ENCODE measurements around the gene SPG11.
A peak's percentile ranks its signal among the peaks of the same experiment; 100 is the strongest.
"Not testable (repeated sequence)": the region's sequence is repeated elsewhere in the genome, so short reads cannot be mapped to it uniquely, and the experiment has no call there.

SPG11 gene

DNA sequence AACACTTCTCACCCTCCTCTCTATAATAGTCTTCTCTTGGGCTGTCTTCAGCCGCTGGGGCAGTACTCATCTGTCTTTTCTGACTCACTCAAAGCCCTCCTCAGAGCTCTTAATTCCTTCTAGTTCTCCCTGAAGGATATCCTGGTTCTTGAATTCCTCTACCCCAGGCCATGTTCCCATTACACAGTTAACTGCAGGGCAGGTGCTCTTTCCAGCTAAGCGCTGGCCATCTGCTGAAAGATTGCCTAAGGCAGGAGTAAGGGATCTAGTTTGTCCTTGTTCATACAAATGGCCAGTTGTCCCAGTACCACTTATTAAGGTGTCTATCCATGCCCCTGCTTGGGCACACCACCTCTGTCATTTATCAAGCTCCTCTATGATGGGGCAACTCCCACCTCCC lies 10.2 kb upstream of the SPG11 start:
- no peak for DNase-seq

DNA sequence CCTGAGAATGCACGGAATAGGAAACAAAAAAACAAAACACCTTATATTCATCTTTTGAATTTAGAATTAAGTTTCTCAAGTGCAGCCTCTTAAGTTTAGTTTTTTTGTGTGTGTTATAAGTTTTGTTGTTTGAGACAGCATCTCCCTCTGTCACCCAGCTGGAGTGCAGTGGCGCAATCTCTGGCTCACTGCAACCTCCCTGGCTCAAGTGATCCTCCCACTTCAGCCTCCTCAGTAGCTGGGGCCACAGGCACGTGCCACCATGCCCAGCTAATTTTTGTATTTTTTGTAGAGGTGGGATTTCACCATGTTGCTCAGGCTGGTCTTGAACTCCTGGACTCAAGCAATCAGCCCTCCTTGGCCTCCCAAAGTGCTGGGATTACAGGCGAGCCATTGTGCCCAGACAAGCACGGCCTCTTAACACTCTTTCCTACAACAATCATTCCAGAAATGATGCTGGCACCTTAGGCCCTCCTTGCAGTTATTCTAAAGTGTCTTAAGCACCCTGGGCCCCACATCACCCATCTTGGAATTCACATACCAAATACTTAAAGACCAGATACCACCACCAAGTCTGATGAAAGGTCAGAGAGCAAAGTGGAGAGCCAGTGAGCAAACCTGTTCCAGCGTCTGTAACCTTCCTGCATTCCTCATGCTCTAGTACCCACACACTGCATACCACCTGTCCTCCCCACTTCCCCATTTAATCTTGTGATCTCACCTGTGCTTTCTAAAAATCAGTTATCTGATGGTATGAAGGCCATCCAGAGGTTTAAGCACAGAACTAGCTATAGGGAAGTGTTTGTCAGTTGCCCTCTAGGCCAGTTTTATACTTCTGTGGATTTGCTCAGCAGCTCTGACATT lies 6.9 kb upstream of the SPG11 start:
- no peak for DNase-seq

DNA sequence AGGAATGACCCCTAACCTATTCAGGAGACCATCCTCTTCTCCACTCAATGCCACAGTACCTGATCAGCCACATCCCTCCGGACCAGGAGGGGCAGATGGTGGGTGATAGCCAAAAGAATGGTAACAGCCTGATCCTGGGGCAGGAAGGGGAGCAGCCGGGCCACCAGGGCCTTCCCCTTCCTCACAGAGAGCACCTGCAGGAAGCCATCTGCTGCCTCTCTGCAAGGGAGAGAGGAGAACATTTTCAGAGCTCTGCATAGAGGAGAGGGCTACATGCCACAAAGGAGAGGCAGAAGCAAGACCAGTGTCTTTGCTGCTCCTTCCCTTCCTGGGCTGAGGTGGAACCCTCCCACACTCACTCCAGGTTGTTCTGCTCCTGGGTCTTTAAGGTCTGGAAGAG lies 5.5 kb upstream of the SPG11 start:
- DNase-seq = no peak

DNA sequence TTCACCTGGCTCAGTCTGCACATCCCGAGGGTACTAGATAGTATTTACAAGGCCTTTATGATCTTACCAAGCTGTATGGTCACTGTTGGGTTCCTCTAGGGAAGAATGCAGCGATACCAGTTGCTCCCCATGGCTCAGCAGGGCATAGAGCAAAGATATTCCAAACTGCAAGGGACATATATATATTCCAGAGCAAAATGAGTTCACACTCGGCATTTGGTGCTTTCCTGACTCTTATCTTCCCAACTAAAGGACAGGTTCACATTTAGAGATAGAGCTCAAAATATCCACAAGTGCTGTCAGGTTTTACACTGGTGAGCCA lies 3.5 kb upstream of the SPG11 start:
- DNase-seq = no peak

DNA sequence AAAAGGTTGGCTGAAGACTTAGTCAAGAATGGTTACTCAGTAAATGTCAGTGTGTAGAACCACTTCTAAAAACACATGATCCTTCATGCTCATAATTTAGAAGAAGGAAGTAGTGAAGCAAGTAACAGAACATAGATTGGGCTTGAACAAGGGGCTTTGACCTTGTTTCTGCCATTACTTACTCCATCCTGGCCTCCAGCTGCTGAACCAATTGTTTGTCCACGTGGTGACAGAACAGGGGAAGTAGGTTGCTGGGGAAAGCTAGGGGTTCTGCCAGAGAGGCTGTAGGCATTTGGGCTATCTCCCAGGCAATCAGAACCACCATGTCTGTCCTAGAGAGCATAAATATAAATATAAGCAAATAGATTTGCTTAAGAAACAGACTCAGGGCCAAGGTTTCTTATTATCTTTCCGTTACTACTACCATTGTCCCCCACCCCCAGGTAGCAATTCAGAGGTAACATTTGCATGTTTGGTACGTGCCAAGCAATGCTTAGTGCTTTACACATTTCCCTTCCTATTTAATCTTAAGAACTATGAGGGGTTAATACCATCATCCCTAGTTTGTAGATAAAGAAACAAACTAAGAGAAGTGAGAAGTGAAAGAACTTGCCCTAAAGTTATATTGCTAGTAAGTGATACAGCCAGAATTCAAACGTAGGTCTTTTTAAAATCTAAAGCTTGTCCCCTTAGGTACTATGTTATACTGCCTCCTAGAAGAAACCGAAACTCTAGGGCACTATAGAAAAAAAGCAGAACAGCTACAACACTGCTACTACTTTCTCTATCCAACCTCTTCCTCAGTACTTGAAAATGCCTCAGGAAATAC lies 3.0 kb upstream of the SPG11 start:
- no peak for DNase-seq

DNA sequence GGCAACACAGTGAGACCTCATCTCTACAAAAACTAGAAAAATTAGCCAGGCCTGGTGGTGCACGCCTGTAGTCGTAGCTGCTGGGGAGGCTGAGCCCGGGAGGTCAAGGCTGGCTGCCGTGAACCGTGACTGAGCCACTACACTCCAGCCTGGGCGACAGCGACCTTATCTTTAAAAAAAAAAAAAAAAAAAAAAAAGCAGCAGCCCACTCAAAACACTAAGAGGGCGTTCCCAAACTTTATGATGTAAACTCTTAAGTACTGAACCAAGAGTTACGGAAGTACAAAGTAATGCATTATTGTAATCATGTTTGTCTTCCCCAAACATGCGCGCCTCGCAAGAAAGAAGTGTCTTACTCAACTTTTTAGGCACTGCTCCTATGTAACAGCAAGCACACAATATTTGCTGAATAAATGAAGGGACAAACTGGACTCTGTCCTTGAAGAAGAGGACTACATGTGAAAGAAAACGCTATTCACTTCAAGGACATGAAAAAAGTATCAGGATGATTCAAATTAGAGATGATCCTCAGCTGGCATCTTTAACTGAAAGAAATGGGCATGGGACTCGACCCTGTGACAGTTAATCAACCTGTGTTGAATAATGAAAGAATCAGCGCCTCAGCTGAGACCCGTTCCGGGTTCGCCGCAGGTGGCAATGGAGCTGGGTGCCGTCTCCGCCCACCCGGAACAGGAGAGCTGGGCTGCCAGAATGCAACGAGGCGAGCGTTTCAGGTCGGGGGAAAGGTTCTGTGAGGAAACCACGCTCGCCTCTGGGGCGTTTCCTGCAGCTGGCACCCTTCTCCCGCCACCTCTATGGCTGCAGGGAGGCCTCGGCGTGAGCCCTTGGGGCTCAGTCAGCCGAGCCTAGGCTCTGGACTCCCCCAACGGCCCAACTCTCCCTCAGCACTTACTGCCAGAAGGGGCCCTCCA lies 718 bp downstream of the SPG11 start:
- peak; percentile 4 for DNase-seq

DNA sequence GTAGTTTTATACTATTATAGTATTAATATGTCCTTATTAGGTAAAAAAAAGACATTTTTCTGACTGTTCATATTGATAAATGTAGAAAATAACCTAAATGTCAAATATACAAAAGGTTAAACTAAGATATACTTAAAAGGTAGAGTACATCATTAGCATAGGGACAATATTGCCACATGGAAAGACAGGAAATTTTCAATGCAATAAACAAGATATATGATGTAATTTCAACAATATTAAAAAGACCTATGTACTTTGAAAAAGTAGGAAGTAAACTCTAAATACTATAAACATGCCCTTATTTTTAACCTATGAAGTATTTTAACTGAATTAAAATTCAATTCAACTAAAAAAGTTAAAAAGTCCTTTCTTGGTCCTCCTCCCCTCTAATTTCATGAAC lies 1.9 kb downstream of the SPG11 start:
- no peak for DNase-seq

DNA sequence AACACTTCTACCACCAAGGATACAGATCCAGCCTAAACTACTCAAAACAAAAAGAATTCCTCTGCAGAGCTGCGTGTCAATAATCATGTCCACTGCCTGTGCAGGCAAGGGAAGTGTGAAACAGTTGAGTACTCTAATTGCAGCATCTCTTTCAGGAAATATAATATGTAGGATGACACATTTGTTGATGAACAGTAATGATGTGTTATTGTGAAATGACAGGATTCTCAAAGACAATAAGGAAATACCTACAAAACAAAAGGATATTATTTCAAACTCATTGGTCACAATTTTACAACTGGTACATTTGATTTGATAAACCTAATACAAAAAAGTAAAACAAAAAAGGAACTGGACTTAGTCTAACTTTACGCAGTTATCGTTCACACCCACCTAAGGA lies 4.4 kb downstream of the SPG11 start:
- DNase-seq = no peak

DNA sequence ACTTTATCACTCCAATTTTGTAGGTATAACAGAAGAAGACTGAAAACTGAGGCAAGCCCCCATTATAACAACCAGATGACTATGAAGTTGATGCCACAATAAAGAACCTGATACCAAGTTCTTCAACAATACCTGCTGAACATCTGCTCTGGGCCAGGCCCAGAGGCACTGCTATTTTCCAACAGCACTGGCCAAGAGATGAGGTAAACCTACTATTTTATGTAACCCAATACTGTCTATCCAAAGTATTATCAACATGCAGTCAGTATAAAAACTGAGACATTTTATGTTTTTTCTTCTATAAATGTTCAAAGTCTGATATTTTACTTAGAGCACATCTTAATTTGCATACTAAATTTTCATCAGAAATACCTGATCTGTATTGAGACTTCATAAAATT lies 6.1 kb downstream of the SPG11 start:
- no peak for DNase-seq

DNA sequence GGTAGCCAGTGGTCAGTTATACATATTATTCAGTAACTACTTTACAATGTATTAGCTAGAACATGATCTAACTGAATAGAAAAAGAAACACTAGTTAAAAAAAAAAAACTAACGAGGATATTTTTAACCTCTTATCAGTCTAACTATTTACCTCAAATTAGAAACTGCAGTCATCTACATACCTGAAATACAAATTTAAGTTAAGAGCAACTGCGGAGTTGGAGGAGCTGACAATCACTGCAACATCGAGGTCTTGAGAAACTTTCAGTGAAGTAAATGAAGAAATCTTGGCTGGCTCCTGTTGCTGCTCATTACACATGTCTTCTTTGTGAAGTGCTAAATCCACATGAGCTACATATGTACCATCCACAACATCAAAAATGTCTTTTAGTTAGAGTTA lies 6.5 kb downstream of the SPG11 start:
- no peak for DNase-seq

DNA sequence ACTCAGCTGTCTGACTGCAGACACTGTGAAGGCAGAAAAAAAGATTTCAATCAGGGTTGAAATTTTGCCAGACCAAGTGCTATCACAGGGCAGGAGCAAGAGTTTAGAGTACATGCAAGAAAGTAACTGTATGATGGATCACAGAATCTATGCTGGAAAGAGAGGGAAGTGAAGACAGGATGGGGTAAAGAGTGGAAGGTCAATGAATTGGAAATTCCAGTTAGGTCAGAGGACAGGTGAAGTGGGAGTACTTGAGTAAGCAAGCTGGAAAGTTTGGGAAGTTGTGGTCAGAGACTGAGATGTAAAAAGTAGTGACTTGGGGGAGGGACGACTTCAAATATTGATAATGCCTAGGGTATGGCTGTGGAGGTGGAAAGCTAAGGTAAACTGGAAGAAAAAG lies 7.2 kb downstream of the SPG11 start:
- DNase-seq = no peak

DNA sequence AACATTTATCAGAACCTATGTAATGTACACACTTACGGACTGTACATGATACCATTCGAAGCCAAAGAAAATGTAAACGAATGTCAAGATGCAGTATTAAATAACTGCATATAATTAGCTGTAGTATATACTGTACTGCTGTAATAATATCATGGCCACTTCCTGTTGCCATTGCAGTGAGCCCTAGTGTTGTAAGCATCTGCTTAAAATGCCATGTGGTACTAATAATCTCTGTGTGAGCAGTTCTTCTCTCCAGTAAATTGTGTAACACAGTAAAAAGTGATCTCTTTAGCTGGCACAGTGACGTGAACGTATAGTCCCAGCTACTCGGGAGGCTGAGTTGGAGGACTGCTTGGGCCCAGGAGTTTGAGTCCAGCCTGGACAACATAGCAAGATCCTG lies 8.6 kb downstream of the SPG11 start:
- DNase-seq = no peak

DNA sequence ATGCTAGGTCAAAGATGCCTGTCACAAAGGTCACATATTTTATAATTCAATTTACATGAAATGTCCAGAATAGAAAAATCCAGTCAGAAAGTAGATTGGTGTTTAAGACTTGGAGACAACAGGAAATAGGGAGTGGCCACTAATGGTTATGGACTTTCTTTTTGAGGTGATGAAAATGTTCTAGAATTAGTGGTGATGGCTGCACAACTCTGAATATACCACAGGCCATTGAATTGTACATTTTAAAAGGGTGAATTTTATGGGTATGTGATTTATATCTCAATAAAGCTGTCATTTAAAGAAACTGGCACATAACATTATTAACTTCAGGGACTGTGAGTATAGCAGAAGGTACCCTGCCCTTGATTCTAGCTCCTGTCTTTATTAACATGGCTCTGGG lies 15.8 kb downstream of the SPG11 start:
- DNase-seq = no peak

DNA sequence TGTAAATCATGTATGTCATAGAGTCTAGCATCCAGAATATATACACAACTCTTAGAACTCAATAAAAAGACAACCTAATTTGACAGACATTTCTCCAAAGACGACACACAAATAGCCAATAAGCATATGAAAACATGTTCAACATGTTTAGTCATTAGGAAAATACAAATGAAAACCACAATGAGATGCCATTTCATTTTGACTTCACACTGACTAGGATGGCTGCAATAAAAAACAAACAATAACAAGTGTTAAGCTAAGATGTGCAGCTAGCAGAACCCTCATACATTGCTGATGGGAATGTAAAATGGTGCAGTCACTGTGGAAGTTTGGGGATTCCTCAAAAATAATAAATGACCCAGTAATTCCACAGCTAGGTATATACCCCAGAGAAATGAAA lies 16.4 kb downstream of the SPG11 start:
- no peak for DNase-seq

DNA sequence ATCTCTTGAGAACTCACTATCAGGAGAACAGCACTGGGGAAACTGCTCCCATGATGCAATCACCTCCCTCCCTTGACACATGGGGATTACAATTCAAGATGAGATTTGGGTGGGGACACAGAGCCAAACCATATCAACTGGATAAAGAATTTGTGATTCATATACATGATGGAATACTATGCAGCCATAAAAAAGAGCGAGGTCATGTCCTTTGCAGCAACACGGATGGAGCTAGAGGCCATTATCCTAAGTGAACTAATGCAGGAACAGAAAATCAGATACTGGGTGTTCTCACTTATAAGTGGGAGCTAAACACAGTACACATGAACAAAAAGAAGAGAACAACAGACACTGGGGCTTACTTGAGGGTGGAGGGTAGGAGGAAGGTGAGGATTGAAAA lies 17.0 kb downstream of the SPG11 start:
- DNase-seq = no peak

DNA sequence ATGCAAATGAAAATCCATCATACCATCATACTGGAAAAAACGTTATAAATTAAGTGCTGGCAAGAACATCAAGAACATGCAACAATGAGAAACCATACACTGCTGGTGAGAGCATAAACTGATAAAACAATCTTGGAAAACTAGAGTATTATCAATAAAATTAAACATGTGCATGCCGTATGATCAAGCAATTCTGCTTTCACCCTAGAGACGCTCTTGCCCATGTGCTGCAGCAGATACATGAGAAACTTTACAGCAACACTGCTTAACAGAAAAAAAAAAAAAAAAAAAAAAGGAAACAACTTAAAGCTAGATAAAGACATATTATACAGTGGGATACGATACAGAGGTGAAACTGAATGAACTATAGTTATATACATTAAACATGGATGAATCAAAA lies 21.8 kb downstream of the SPG11 start:
- DNase-seq = no peak

DNA sequence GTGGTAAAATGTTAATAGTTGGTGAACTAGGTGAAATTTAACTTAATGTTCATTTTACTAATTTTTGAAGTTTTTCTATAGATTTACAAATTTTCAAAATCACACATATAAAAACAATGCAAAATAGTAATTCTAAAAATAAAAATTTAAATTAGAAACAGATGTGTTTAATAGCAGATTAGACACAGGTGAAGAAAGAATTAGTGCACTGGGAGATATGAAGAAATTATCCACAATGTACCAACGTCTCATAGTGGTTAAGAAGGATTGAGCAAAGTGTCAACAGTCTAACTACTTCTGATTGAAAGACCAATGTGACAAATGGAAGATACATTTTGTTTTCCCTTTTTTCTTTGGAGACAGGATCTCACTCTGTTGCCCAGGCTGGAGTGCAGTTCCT lies 26.5 kb downstream of the SPG11 start:
- no peak for DNase-seq

DNA sequence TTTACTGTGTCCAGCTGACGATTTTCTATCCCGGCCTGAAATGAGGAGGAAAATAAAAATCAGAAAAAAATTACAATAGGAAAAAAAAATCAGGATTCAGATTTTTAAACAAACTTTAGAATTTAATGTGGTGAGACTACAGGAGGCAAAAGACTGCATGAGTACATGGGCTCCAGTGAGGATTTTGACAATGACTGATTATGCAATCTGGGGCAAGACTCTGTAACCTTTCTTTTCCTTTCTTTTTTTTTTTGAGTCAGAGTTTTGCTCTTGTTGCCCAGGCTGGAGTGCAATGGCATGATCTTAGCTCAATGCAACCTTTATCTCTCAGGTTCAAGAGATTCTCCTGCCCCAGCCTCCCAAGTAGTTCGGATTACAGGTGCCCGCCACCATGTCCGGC lies 29.9 kb downstream of the SPG11 start:
- no peak for DNase-seq

DNA sequence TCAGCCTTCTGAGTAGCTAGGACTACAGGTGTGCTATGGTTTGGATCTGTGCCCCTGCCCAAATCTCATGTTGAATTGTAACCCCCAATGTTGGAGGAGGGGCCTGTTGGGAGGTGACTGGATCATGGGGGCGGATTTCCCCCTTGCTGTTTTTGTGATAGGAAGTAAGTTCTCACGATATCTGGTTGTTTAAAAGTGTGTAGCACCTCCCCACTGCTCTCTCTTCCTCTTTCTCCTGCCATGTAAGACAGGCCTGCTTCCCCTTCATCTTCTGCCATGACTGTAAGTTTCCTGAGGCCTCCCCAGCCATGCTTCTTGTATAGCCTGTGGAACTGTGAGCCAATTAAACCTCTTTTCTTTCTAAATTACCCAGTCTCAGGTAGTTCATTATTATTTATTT lies 38.2 kb downstream of the SPG11 start:
- DNase-seq = not testable (repeated sequence)

DNA sequence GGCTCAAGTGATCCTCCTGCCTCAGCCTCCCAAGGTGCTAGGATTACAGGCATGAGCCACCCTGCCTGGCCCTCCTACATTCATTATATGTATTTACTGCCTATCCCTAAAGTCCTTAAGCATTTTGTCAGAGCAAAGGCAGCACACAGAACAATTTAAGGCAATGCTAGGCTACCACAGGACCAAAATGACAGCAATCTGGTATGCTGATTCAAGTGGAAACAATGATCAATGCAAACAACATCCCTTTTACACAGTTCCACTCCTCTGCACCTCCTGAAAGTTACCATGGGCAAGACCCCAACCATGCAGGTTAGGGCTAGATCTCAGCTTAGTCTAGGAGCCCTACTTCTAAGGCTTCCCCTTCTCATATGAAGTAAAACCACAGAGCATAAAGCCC lies 40.3 kb downstream of the SPG11 start:
- DNase-seq = no peak

DNA sequence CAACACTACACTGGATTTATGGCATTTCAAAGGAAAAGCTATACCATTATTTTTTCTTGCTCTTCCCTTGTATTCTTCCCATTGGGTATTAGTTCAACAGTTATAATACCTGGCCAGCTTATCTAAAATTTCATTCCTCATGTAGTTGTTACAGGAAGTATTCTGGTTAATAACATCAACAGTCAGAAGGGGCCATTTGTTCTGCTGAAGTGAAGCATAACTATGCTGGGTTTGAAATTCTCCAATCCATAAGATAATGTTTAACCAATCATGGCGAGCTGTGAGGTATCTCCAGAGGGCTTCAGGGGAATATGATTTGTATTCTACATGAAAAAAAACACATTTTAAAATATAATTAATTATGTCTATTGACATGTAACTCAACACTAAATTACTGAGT lies 43.4 kb downstream of the SPG11 start:
- DNase-seq = no peak

DNA sequence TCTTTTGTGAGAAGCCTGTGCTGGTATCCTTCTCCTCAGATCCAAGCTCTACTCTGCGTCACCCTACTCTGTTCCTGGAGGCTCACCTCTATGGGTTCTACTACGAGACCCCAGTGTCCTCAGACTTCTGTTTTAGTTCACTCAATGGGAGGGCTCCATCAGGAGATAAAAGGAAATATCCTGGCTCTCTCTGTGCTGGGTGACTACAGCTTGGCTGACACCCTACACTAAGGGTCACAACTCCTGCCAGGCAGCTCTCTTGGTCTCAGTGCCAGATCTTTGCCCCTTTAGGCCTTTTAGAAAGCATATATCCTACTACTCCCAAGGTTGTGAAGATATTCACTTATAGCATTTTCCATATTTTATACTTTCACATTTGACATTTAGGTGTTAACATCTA lies 46.5 kb downstream of the SPG11 start:
- DNase-seq = no peak

DNA sequence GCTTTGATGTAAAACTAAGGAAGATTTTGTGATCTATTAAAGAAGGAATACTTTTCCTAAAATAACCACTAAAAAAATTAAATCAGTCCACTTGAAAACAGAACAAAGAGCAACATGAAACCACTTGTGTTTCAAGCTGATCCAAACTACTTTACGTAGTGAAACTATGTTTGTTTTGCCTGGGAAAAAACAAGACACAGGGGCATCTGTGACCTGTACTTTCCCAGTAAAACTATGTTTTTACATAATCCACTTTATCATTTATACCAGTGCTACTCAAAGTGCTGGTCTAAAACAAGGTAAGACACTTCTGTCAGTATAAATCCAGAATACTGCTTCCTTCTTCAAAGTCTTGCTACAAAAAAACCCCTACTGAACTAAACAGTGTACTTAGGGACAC lies 56.7 kb downstream of the SPG11 start:
- peak; percentile 10 for DNase-seq

DNA sequence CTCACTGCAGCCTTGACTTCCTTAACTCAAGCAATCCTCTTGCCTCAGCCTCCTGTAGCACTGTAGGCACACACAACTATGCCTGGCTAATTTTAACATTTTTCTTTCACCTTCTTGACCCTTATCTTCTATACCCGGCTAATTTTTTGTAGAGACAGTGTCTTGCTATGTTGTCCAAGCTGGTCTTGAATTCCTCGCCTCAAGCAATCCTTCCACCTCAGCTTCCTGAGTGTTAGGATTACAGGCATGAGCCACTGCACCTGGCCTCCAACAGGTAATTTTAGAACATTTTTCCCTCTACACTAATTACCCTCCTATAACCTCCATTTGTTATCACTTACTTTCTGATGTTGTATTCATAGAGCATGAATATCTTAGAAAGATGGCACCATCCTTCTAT lies 60.3 kb downstream of the SPG11 start:
- DNase-seq = no peak
